ENCODE measurements around the gene DOCK9.

DOCK9 gene

DNA sequence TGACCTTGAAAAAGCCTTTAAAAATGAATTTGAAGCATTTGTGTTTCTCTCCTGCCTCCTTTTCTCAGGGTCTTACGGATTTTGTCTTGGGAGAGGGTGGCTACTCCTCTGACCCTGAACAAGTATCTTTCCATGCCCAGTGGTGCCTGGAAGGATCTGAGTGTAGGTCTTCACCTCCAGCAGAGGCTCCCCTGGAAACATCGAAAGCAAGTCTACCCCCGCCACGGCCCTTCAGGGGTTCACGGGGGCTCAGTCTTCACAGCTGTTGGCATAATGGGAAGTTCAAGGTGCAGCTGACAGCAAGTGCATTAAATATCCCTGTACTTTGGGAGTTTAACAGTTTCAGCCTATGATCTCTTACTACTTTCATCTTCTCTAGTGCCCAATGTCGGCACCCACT, 182.6 kb downstream of the DOCK9 start:
- DNase-seq (ENCODE audit: low spot score) = no peak

DNA sequence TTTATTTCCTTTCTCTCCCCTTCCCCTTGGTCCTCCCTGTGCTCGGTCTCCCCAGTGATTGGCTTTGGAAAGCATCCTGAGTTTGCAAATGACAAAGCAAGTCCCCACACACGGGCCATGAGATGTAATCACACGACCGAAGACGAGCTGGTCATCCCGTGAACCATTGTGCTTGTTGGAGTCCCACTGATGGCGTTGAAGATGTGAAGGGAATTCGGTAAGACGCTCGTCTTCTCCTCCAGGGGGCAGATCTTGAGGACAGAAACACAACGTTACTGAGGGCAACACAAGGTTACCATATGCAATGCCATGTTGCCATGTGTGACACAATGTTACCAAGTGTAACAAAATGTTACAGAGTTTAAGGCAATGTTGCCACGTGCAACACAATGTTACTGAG, 183.4 kb downstream of the DOCK9 start:
- DNase-seq (ENCODE audit: low spot score) = no peak

DNA sequence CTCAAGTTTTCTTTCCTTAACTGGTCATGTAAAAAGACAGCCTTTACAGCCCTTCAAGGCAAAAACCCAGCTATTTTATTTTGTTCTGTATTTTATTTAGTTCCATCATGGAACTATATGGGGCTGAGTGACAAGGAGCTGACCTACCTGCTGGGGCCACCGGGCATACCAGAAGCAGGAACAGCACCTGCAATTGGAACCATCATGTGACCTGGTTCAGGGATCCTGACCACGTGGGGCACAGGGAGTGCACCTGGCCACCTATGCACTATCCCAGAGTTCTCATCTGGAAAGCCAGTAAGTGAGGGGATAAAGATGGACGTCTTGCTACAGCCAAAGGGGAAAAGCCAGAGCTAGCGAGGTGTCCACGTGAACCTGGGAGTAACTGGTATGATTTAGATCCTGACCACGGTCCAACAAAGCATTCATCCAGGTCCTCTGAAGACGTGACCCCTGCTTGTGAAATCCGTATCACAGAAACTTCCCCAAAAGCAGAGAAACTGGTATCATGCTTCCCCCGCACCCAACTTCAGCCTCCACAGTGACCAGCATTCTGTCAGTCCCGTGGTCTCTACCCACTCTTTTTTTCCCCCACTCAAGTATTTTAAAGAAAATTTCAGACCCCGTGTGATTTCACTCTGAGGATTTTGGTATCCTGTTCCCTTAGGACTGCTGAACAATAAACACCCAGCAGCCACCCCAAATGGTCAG, 184.9 kb downstream of the DOCK9 start:
- DNase-seq (ENCODE audit: low spot score) = no peak

DNA sequence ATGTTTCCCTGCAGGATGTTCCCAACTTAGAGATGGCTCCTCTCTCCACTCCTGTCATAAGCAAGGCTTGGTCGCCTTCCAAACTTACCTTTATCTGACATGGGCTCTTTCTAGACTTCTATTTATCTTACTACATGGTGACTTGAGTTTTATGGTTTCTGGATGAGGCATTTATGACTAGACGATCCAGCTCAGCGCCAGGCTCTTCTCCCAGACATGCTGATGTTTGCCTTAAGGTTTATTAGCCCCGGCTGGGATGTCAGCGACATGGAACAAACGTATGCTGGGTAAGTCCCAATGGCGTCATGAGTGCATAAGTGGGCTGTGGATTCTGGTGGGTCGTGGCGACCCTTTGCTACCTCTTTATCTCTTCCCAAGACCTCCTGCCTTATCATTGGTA, 185.5 kb downstream of the DOCK9 start:
- DNase-seq (ENCODE audit: low spot score) = no peak

DNA sequence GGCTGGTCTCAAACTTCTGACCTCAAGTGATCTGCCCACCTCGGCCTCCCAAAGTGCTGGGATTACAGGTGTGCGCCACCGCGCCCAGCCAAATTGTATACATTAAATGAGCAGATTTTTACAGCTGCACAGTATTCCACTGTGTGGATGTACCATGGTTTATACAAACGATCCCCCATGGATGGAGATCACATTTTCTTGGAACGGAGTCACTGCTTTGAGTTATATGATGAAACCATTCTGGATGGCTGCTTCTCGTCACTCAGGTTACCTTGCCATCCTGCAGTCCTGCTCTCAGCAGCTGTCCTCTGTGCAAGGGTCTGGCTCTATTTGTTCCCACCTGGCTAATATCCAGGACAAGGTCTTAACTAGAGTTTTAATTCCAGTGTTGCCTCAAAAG, 186.3 kb downstream of the DOCK9 start:
- DNase-seq (ENCODE audit: low spot score) = no peak

DNA sequence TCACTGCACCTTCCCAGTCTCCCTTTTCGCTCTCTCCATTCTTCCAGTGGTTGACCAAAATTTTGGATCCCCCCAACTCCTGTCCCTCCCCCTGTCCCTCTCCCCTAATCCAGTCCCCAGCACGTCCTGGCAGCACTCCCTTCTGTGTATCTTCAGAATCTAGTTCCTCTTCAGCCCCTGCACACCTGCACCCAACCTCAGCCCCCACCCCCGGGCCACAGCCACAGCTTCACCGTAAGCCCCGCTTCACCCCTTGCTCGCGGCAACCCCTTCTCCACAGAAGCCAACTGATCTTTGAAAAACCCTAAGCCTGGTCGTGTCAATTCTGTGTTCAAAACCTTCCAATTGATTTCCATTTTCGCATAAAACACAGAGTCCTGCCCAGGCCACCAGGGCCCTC, 189.9 kb downstream of the DOCK9 start:
- DNase-seq (ENCODE audit: low spot score) = no peak

DNA sequence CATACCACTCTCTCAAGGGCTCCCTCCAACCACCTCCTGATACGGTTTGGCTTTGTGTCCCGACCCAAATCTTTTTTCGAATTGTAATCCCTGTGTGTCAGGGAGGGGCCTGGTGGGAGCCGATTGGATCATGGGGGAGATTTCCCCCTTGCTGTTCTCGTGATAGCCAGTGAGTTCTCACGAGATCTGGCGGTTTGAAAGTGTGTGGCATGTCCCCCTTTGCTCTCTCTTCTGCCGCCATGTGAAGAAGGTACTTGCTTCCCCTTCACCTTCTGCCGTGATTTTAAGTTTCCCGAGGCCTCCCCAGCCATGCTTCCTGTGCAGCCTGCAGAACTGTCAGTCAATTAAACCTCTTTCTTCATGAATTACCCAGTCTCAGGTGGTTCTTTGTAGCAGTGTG, 190.7 kb downstream of the DOCK9 start:
- no peak for DNase-seq (ENCODE audit: low spot score)

DNA sequence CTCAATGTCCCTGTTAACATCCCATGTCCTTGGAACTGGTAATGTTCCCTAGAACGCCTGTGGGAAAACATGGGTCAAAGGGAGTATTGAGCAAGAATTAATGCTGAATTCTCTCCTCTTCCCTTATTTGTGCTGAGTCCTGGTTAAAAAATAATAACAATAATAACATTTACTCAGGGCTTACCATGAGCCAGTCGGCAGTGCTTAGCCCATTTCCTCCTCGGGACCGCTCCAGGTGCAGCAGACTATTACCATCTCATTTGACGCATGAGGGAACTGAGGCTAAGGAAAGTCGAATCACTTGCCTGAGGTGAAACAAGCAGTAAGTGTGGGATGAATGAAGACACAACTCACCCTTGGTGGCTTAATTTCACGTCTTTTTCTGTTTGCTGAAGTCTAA, 191.8 kb downstream of the DOCK9 start:
- no peak for DNase-seq (ENCODE audit: low spot score)

DNA sequence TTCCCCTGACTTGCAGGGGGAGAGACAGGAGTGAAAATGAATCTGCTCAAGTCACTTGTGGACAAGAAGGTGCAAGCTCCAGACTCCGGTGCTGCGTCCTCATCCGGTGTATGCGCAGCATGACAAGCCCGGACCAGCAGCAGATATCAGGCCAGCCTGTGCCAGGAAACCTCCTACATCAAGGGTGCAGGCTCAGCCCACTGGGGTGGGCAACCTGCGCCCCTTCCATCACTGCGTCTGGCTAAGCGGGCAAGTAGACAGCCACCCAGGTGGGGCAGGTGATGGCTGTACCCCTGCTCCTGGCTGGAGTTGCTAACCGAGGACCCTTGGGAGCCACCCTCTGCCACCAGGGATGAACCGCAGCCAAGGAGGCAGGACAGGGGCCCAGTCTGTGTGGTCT, 192.5 kb downstream of the DOCK9 start:
- no peak for DNase-seq (ENCODE audit: low spot score)

DNA sequence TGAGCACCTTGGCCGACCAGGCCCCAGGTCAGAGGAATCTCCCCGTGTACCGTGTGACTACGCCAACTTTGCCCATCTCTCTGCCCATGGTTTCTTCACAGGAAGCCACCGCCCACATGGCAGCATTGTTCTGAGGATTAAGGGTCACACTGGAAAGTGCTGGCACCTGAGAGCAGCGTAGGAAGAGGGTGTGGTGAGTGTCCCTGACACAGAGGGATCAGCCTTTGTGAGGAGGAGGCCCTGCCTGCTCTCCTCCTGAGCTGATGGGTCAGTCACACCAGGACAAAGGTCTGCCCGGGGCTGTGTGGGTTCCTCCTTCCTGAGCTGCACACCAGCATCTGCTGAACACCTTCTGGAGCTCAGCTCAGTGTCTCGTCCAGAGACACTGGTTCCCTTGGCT, 193.2 kb downstream of the DOCK9 start:
- no peak for DNase-seq (ENCODE audit: low spot score)

DNA sequence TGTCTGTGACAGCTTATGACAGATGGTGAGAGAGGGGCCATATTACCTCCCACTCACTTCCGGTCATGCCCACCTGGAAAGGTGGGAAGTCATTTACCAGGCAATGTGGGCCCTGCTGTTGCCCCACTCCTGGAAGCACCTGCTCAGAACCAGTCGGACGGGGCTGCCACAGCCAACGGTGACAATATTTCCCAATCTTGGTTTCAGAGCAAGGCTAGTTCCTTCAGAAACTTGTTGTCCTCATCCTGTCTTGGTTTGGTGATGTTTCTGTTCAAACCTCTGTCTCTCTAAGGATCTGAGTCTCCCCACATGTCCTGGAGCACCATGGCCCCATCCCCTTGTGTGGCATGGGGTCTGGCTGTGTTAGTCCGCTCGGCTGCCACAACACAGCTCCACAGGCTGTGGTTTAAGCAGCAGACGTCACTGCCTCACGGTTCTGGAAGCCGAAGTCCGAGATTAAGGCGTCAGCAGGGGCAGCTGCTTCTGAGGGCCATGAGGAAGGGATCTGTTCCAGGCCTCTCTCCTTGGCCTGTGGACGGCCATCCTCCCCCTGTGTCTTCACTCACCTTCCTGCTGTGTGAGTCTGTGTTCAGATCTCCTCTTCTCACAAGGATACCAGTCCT, 193.9 kb downstream of the DOCK9 start:
- no peak for DNase-seq (ENCODE audit: low spot score)

DNA sequence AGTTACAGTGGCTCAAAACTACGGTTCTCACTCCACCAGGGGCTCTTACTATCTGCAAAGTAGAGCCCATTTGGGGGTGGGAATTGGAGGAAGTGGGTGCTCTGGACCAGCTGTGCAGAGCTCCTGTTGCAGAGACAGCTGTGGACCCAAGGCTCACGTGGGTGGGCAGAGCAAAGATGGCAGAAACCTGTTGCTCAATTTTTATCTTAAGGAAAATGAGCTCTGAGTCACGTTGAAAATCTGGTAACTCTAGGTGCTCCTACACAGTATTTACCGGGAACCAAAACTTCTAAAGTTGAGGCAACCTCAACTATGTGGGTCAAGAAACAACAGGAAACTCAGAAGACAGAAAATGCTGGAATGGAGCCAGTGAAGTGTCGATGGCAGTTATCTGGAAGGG, 195.2 kb downstream of the DOCK9 start:
- DNase-seq (ENCODE audit: low spot score) = no peak

DNA sequence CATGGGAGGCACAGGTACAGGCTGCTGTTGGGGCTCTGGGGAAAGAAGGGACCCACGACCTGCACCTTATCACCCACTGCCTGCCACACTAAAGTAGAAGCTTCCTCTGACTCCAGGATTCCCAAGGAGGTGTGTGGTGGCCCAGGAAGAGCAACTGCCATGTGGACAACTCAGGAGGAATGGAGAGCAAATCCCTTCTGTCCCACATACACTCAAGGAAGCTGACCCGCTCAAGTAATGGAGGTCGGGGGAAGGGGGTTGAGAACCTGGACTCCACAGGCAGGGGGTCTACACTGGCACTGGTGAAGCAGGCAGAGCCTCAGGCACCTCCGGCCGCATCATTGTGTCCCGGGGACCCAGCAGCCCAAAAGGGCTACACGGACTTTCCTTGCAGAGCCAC, 196.0 kb downstream of the DOCK9 start:
- no peak for DNase-seq (ENCODE audit: low spot score)

DNA sequence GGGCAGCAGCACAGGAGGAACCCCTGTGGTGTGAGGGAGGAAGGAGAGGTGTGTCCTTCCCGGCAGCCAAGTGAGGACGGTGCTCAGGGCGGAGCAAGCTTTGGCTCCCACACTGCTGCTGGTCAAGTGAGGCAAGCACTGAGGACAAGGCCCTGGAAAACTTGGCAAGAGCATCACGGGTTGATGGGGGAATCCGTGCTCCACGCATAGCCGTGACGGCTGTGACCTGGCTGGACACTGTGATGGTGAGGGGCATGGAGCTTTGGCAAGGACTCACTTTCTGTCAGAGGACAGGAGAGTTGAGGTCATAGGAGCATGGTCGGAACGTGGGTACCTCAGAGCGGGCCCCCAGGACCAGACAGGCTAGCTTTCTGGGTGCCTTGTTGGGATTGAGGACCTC, 196.4 kb downstream of the DOCK9 start:
- DNase-seq (ENCODE audit: low spot score) = no peak

DNA sequence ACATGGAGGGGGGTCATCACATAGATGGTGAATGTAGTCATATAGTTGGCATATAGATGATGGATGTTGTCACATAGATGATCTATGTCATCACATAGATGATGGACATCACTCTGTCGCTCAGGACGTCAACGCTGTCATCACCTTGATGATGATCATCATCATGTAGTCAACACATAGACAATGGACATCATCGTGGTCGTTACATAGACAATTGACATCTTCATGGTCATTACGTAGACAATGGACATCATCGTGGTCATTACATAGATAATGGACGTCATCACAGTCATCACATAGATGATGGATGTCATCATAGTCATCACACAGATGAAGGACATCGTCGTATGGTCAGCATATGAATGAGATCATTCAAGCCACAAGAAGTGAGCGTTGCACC, 196.8 kb downstream of the DOCK9 start:
- no peak for DNase-seq (ENCODE audit: low spot score)

DNA sequence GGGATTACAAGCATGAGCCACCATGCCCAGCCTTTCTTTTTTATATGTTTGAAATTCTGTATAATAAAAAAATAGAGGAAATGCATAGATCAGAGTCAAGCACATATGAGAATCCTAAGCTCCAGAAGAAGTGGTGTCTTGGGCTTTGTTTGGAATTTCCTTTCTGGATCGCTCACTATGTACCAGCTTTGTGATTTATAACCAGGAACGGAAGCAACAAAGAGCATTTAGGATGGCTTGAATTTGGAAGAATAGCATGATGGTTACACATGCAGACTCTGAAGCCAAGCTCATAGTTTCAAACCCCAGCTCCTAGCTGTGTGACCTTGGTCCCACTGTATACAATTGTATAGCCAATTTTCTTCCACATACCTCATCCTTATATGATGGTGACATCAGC, 197.4 kb downstream of the DOCK9 start:
- DNase-seq (ENCODE audit: low spot score) = no peak

DNA sequence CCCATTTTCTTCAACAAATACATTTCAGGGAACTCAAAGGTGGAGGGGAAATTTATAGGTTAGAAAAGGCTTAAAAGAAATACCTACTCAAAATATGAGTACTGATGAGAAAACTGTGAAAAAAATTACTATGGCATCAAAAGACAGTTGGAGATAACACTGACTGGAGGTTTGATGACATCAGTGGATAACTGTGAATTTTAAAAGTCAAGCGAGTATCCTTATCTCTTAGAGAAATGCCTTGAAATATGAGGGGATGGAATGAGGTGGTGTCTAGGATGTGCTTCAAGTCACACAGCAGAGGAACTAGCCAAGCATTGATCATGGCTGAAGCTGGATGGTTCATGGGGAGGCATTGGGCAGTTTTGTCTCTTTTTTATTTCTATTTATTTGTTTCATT, 198.2 kb downstream of the DOCK9 start:
- no peak for DNase-seq (ENCODE audit: low spot score)

DNA sequence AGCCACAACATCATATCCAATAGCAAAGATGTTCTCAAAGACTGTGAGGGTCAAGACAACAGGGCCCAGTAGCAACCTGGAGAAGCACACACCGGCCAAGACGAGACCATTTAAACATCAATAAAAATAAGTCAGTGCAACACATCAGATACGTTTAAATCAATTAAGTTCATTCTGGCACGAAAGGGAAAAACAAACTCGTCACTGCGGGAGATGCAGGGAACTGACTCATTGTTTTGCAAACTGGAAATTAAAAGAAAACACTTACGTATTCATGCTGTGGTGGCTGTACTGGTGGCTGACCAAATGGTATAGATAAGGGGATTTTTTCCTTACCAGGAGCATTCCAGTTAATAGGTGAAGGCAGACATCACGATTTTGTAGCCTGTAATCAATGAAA, 199.1 kb downstream of the DOCK9 start:
- DNase-seq (ENCODE audit: low spot score) = no peak

DNA sequence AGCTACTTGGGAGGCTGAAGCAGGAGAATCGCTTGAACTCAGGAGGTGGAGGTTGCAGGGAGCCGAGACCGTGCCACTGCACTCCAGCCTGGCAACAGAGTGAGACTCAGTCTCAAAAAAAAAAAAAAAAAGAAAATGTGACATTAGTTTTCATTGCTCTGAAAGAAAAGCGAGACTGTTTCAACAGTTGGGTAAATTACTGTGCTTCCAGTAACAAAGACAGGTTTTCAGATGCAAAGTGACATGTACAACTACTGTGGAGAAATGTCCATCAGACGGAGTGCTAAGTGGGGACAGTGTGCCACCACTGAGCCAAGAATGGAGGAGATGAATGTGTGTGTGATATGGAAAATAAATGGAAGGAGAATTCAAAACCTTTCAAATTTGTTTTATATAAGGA, 201.2 kb downstream of the DOCK9 start:
- no peak for DNase-seq (ENCODE audit: low spot score)

DNA sequence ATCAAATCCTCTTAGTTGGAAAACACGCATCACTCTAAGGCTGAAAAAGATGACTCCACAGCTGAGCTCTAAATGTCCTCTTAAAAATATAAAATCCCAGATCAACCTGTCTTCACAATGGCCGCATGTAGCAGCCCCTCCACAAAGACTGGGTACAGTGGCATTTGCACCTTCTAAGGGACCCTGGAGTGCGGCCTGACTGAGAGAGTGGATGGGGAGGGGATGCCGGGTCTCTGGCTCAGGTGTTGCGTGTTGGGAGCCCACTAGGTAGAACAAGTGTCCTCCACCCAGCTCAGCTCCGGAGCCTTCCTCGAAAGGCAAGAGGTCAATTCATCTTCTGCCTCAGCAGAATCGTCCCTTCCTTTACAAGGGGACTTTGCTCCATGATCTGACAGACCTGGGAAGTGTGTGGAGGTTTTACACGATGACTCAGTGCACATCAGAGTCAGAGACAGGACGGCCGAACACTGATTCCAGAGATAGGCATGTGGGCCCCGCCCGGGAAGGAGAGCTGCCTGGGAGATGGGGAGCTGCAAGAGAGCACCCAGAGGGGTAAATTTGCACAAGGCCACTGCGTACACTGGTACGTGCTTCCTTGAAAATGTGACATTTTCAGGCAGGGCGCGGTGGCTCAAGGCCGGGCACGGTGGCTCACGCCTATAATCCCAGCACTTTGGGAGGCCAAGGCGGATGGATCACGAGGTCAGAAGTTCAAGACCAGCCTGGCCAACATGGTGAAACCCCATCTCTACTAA, 201.8 kb downstream of the DOCK9 start:
- DNase-seq (ENCODE audit: low spot score) = peak; percentile 81

DNA sequence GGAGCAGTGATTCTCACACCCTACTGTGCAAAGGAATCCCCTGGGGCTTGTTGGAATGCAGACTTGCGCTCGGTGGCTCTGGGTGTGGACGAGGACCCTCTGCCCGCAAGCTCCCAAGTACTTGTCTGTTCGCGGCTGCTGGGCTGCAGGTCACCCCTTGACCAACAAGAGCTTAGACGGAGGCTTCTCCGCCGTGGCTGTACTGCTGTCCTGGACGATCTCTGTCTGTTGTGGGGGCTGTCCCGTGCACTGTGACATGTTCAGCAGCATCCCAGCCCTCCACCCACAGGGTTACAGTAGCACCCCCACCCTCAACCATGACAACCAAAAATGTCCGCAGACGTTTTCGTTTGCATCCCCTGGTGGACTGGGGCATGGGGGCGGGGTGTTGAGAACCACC, 202.5 kb downstream of the DOCK9 start:
- no peak for DNase-seq (ENCODE audit: low spot score)

DNA sequence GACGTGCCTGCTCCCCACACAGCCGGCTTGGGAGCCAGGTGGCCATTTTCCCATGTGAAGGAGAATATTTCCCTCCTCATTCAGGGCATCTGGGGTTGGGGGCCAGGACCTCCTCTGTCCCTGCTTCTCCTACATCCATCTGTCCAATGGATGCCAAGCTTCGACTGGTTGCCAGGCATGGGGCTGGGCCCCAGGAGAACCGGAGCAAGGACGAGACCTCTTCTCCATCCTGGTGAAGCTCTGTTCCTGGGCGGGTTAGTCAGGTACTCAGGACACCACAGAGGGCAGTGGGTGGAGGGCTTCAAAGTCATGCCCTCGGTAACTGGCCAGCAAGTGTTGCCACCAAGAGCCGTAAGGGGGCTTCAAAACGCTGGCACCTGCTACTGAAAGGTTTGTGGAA, 203.1 kb downstream of the DOCK9 start:
- DNase-seq (ENCODE audit: low spot score) = no peak

DNA sequence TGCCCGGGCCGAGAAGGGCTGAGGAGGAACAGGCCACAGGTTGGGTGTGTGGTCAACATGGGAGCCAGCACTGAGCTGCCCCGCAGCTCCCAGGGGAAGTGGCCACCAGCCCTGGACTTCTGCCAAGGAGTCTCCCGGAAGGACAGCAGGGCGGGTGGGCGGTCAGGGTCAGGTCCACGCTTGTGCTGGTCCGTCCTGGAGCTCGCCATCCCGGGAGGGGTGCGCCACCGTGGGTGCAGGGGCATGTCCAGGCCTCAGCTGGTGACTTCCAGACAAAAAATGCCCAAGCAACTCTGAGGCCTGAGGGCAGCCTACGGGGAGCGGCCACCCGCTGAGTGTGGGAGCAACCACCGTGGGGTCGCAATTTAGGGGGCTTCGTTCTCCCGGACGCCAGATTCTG, 203.9 kb downstream of the DOCK9 start:
- DNase-seq (ENCODE audit: low spot score) = no peak
